Subcutaneous abdominal adipose tissue (tissue), 5 donors: ENCODE measurements around the gene SHISA6.
A peak's percentile ranks its signal among the peaks of the same experiment; 100 is the strongest.

Source experiments
- H3K27ac ChIP-seq: one replicate; pipeline ENCODE4 v1.7.0; 2013; ENCODE audit warnings: low read depth, mild to moderate bottlenecking, inconsistent platforms, low read length, moderate library complexity
- H3K27me3 ChIP-seq, 5 donors: one replicate each; pipeline ENCODE4 v1.7.0; 2013; ENCODE audit warnings: low read length in 5 of 5, inconsistent platforms in 1 of 5; ENCODE audit not compliant: control insufficient read depth in 5 of 5, insufficient read depth in 4 of 5
- H3K36me3 ChIP-seq, 5 donors: one replicate each; pipeline ENCODE4 v1.7.0; 2013; ENCODE audit warnings: low read length in 5 of 5; ENCODE audit not compliant: control insufficient read depth in 5 of 5, insufficient read depth in 5 of 5
- H3K4me1 ChIP-seq, 5 donors: one replicate each; pipeline ENCODE4 v1.7.0; 2013; ENCODE audit warnings: low read length in 5 of 5, mild to moderate bottlenecking in 3 of 5, moderate library complexity in 1 of 5; ENCODE audit not compliant: control insufficient read depth in 5 of 5, insufficient read depth in 5 of 5
- H3K4me3 ChIP-seq, 5 donors: one replicate each; pipeline ENCODE4 v1.7.0; 2013; ENCODE audit warnings: low read length in 5 of 5, low read depth in 1 of 5
- H3K9ac ChIP-seq, 5 donors: one replicate each; pipeline ENCODE4 v1.7.0; 2013; ENCODE audit warnings: low read length in 5 of 5, mild to moderate bottlenecking in 4 of 5, moderate library complexity in 3 of 5
- H3K9me3 ChIP-seq, 5 donors: one replicate each; pipeline ENCODE4 v1.7.0; 2013; ENCODE audit warnings: low read length in 5 of 5; ENCODE audit not compliant: control insufficient read depth in 5 of 5
- donor health status: healthy.
- donor health status: healthy.
- donor health status: healthy.
- donor health status: healthy.
- donor health status: healthy.

The SHISA6 gene

GRCh38 chr17:11551442-11551841 is 310.4 kb downstream of the SHISA6 start:
- H3K4me3 ChIP-seq: no peak overlapping the region
- no peak overlapping the region for H3K27ac ChIP-seq
- H3K9me3 ChIP-seq: no peaks in the 10 kb centered on the region
- H3K4me1 ChIP-seq: peaks cover 0 to 2% (median 0%) of the 10 kb centered on the region in 5 donors
- no peaks in the 10 kb centered on the region for H3K27me3 ChIP-seq
- H3K9ac ChIP-seq: no peak overlapping the region
- H3K36me3 ChIP-seq: no peaks in the 10 kb centered on the region

GRCh38 chr17:11553135-11553534 is 312.1 kb downstream of the SHISA6 start:
- Histone ChIP-seq H3K27ac (no peak overlapping the region), H3K36me3 (no peaks in the 10 kb centered on the region), H3K4me1 (peaks cover 0 to 2% (median 0%) of the 10 kb centered on the region in 5 donors), H3K4me3 (no peak overlapping the region), H3K27me3 (no peaks in the 10 kb centered on the region), H3K9me3 (no peaks in the 10 kb centered on the region), H3K9ac (no peak overlapping the region)

- Histone ChIP-seq H3K27me3 (no peaks in the 10 kb centered on the region), H3K4me3 (no peak overlapping the region), H3K9ac (no peak overlapping the region), H3K9me3 (no peaks in the 10 kb centered on the region), H3K27ac (no peak overlapping the region), H3K36me3 (no peaks in the 10 kb centered on the region), H3K4me1 (peaks cover 0 to 2% (median 0%) of the 10 kb centered on the region in 5 donors)
These were observed 313.0 kb downstream of the SHISA6 start for GRCh38 chr17:11554042-11554441.

GRCh38 chr17:11554542-11554941 is 313.5 kb downstream of the SHISA6 start:
- Histone ChIP-seq H3K9me3 (no peaks in the 10 kb centered on the region), H3K36me3 (no peaks in the 10 kb centered on the region), H3K27ac (no peak overlapping the region), H3K27me3 (no peaks in the 10 kb centered on the region), H3K4me1 (peaks cover 0 to 2% (median 0%) of the 10 kb centered on the region in 5 donors), H3K4me3 (no peak overlapping the region), H3K9ac (no peak overlapping the region)

GRCh38 chr17:11555530-11555929 is 314.5 kb downstream of the SHISA6 start:
- Histone ChIP-seq H3K27ac (no peak overlapping the region), H3K9me3 (no peaks in the 10 kb centered on the region), H3K27me3 (no peaks in the 10 kb centered on the region), H3K4me1 (peaks cover 0 to 2% (median 0%) of the 10 kb centered on the region in 5 donors), H3K9ac (no peak overlapping the region), H3K4me3 (no peak overlapping the region), H3K36me3 (no peaks in the 10 kb centered on the region)

GRCh38 chr17:11557727-11558452 is 316.9 kb downstream of the SHISA6 start:
- H3K4me1 ChIP-seq: peaks cover 0 to 10% (median 0%) of the 10 kb centered on the region in 5 donors
- H3K9ac ChIP-seq: no peak overlapping the region
- no peaks in the 10 kb centered on the region for H3K36me3 ChIP-seq

GRCh38 chr17:11558681-11559234 is 317.7 kb downstream of the SHISA6 start:
- no peak overlapping the region for H3K9ac ChIP-seq

More at GRCh38 chr17:11557727-11558452, 316.9 kb downstream of the SHISA6 start:
- no peak overlapping the region for H3K27ac ChIP-seq
- no peaks in the 10 kb centered on the region for H3K9me3 ChIP-seq
- H3K4me3 ChIP-seq: no peak overlapping the region
- H3K27me3 ChIP-seq: no peaks in the 10 kb centered on the region

GRCh38 chr17:11559601-11560000 is 318.6 kb downstream of the SHISA6 start:
- no peaks in the 10 kb centered on the region for H3K9me3 ChIP-seq
- peaks cover 0 to 20% (median 2%) of the 10 kb centered on the region in 5 donors for H3K4me1 ChIP-seq
- no peaks in the 10 kb centered on the region for H3K27me3 ChIP-seq
- H3K4me3 ChIP-seq: no peak overlapping the region
- no peak overlapping the region for H3K27ac ChIP-seq
- no peaks in the 10 kb centered on the region for H3K36me3 ChIP-seq
- H3K9ac ChIP-seq: no peak overlapping the region

More at GRCh38 chr17:11558681-11559234, 317.7 kb downstream of the SHISA6 start:
- Histone ChIP-seq H3K4me3 (no peak overlapping the region), H3K4me1 (peaks cover 0 to 12% (median 0%) of the 10 kb centered on the region in 5 donors), H3K36me3 (no peaks in the 10 kb centered on the region), H3K27ac (no peak overlapping the region), H3K9me3 (no peaks in the 10 kb centered on the region), H3K27me3 (no peaks in the 10 kb centered on the region)

- Histone ChIP-seq H3K27me3 (no peaks in the 10 kb centered on the region), H3K9ac (no peak overlapping the region), H3K4me3 (peak overlapping the region in 1 of 5 donors; percentile 8), H3K27ac (no peak overlapping the region), H3K9me3 (no peaks in the 10 kb centered on the region), H3K4me1 (peaks cover 0 to 25% (median 6%) of the 10 kb centered on the region in 5 donors), H3K36me3 (no peaks in the 10 kb centered on the region)
These were observed 320.3 kb downstream of the SHISA6 start for GRCh38 chr17:11561281-11561680.

- Histone ChIP-seq H3K4me3 (no peak overlapping the region), H3K27me3 (no peaks in the 10 kb centered on the region), H3K27ac (no peak overlapping the region), H3K36me3 (no peaks in the 10 kb centered on the region), H3K9ac (no peak overlapping the region), H3K9me3 (no peaks in the 10 kb centered on the region), H3K4me1 (peaks cover 0 to 25% (median 6%) of the 10 kb centered on the region in 5 donors)
These were observed 320.7 kb downstream of the SHISA6 start for GRCh38 chr17:11561702-11562101.
